Naive B cell (primary cell): ENCODE measurements around the gene DOCK2. TPM values are rescaled to one million over a fixed set of nuclear protein-coding genes. Genes with fewer than 3 reads are reported as not detected.

ENCODE experiments used
- ATAC-seq, 2 donors: fragments of 150-1000 bp; cut with Tn5 transposase; 2 replicates each; pipeline ENCODE4 v1.10.0; 2021; ENCODE audit warnings: low read depth in 2 of 2, mild to moderate bottlenecking in 2 of 2, moderate library complexity in 2 of 2
- DNase-seq: peaks from one replicate; pipeline ENCODE4 v3.0.0; 2022
- H3K27ac Mint-ChIP-seq, 6 donors: one replicate each; pipeline ENCODE4 v1.8.0; 2020 to 2022; ENCODE audit warnings: mild to moderate bottlenecking in 6 of 6, mixed read lengths in 6 of 6, moderate library complexity in 5 of 6, inconsistent platforms in 2 of 6
- H3K27me3 Mint-ChIP-seq, 3 donors: one replicate each; pipeline ENCODE4 v1.8.0; 2021 to 2022; ENCODE audit warnings: mixed read lengths in 3 of 3, mild to moderate bottlenecking in 1 of 3
- H3K36me3 Mint-ChIP-seq, 2 donors: one replicate each; pipeline ENCODE4 v1.8.0; 2020 to 2022; ENCODE audit warnings: mixed read lengths in 2 of 2, inconsistent platforms in 1 of 2, mild to moderate bottlenecking in 1 of 2
- H3K4me1 Mint-ChIP-seq, 3 donors: one replicate each; pipeline ENCODE4 v1.8.0; 2020 to 2022; ENCODE audit warnings: mixed read lengths in 3 of 3, inconsistent platforms in 1 of 3, mild to moderate bottlenecking in 1 of 3, moderate library complexity in 1 of 3
- H3K4me3 Mint-ChIP-seq, 8 donors: one replicate each; pipeline ENCODE4 v1.8.0; 2020 to 2022; ENCODE audit warnings: mild to moderate bottlenecking in 8 of 8, mixed read lengths in 8 of 8, moderate library complexity in 8 of 8, inconsistent platforms in 2 of 8
- H3K9me3 Mint-ChIP-seq, 7 donors: one replicate each; pipeline ENCODE4 v1.8.0; 2020 to 2022; ENCODE audit warnings: mixed read lengths in 7 of 7, mild to moderate bottlenecking in 5 of 7, inconsistent platforms in 2 of 7, moderate library complexity in 1 of 7
- polyA plus RNA-seq, 6 donors: library from polyadenylated mRNA; unstranded; fragments of 300-500 nt; fragmentation: Illumina TruSeq; gene quantifications; one replicate each; pipeline ENCODE4 v1.2.3, GENCODE V29; 2021; ENCODE audit warnings: low read depth in 6 of 6

The DOCK2 gene
- polyA plus RNA-seq, 6 donors from 2014 or later = 62.1 to 165 (median 106) TPM

GRCh38 chr5:170108266-170108785, 471.3 kb downstream of the DOCK2 start:
- DNase-seq (no peak), ATAC-seq (no peak)
- peaks cover 8 to 42% (median 35%) of the 10 kb centered on the region in 3 donors for H3K27me3 Mint-ChIP-seq
- H3K9me3 Mint-ChIP-seq = no peaks in the 10 kb centered on the region
- no peaks in the 10 kb centered on the region for H3K36me3 Mint-ChIP-seq
- peak overlapping the region in 1 of 6 donors; percentile 32 for H3K27ac Mint-ChIP-seq
- peaks cover 0 to 3% (median 0%) of the 10 kb centered on the region in 3 donors for H3K4me1 Mint-ChIP-seq
- peak overlapping the region in 1 of 8 donors; percentile 52 for H3K4me3 Mint-ChIP-seq

- H3K27ac Mint-ChIP-seq = no peak overlapping the region
- H3K4me1 Mint-ChIP-seq = peaks cover 0 to 3% (median 0%) of the 10 kb centered on the region in 3 donors
- DNase-seq (no peak), ATAC-seq (no peak)
- no peaks in the 10 kb centered on the region for H3K36me3 Mint-ChIP-seq
- no peaks in the 10 kb centered on the region for H3K9me3 Mint-ChIP-seq
- H3K27me3 Mint-ChIP-seq = peaks cover 8 to 34% (median 30%) of the 10 kb centered on the region in 3 donors
- no peak overlapping the region for H3K4me3 Mint-ChIP-seq
Measured at GRCh38 chr5:170109059-170110031, 472.3 kb downstream of the DOCK2 start.

GRCh38 chr5:170110403-170111087, 473.5 kb downstream of the DOCK2 start:
- no peak overlapping the region for H3K4me3 Mint-ChIP-seq
- H3K27ac Mint-ChIP-seq = no peak overlapping the region
- no peaks in the 10 kb centered on the region for H3K4me1 Mint-ChIP-seq
- H3K27me3 Mint-ChIP-seq = peaks cover 3 to 24% (median 18%) of the 10 kb centered on the region in 3 donors
- H3K9me3 Mint-ChIP-seq = no peaks in the 10 kb centered on the region
- ATAC-seq (no peak), DNase-seq (no peak)
- no peaks in the 10 kb centered on the region for H3K36me3 Mint-ChIP-seq

- Mint-ChIP-seq H3K27ac (no peak overlapping the region), H3K27me3 (peaks cover 3 to 26% (median 11%) of the 10 kb centered on the region in 3 donors), H3K9me3 (no peaks in the 10 kb centered on the region), H3K36me3 (no peaks in the 10 kb centered on the region), H3K4me3 (peak overlapping the region in 1 of 8 donors; percentile 9), H3K4me1 (no peaks in the 10 kb centered on the region)
- no peak for DNase-seq
- ATAC-seq = no peak
Measured at GRCh38 chr5:170111088-170111785, 474.2 kb downstream of the DOCK2 start.

- ATAC-seq (no peak), DNase-seq (no peak)
- Mint-ChIP-seq H3K9me3 (no peaks in the 10 kb centered on the region), H3K27me3 (peaks cover 3 to 15% (median 5%) of the 10 kb centered on the region in 3 donors), H3K4me1 (no peaks in the 10 kb centered on the region), H3K27ac (no peak overlapping the region), H3K36me3 (no peaks in the 10 kb centered on the region), H3K4me3 (no peak overlapping the region)
Measured at GRCh38 chr5:170112876-170113521, 475.9 kb downstream of the DOCK2 start.

- H3K4me1 Mint-ChIP-seq = no peaks in the 10 kb centered on the region
- H3K27me3 Mint-ChIP-seq = peaks cover 0 to 12% (median 9%) of the 10 kb centered on the region in 3 donors
- ATAC-seq (no peak), DNase-seq (no peak)
- H3K36me3 Mint-ChIP-seq = no peaks in the 10 kb centered on the region
- H3K9me3 Mint-ChIP-seq = no peaks in the 10 kb centered on the region
- no peak overlapping the region for H3K4me3 Mint-ChIP-seq
- no peak overlapping the region for H3K27ac Mint-ChIP-seq
Measured at GRCh38 chr5:170113522-170113900, 476.4 kb downstream of the DOCK2 start.

- no peaks in the 10 kb centered on the region for H3K9me3 Mint-ChIP-seq
- H3K4me1 Mint-ChIP-seq = no peaks in the 10 kb centered on the region
- no peak overlapping the region for H3K4me3 Mint-ChIP-seq
- ATAC-seq = no peak
- H3K36me3 Mint-ChIP-seq = no peaks in the 10 kb centered on the region
- DNase-seq = no peak
- H3K27me3 Mint-ChIP-seq = peaks cover 0 to 16% (median 11%) of the 10 kb centered on the region in 3 donors
- no peak overlapping the region for H3K27ac Mint-ChIP-seq
Measured at GRCh38 chr5:170114271-170114670, 477.2 kb downstream of the DOCK2 start.

GRCh38 chr5:170115925-170116324, 478.9 kb downstream of the DOCK2 start:
- DNase-seq (no peak), ATAC-seq (no peak)
- Mint-ChIP-seq H3K27ac (no peak overlapping the region), H3K27me3 (peaks cover 10 to 24% (median 11%) of the 10 kb centered on the region in 3 donors), H3K36me3 (no peaks in the 10 kb centered on the region), H3K4me3 (no peak overlapping the region), H3K4me1 (no peaks in the 10 kb centered on the region), H3K9me3 (no peaks in the 10 kb centered on the region)

GRCh38 chr5:170117736-170118135, 480.7 kb downstream of the DOCK2 start:
- H3K9me3 Mint-ChIP-seq = no peaks in the 10 kb centered on the region

GRCh38 chr5:170120576-170120975, 483.5 kb downstream of the DOCK2 start:
- H3K36me3 Mint-ChIP-seq = peaks cover 0 to 3% of the 10 kb centered on the region in 2 donors
- H3K9me3 Mint-ChIP-seq = peaks cover 0 to 11% (median 4%) of the 10 kb centered on the region in 7 donors
- peaks cover 14 to 26% (median 26%) of the 10 kb centered on the region in 3 donors for H3K27me3 Mint-ChIP-seq
- no peak overlapping the region for H3K27ac Mint-ChIP-seq
- no peak for ATAC-seq
- no peak overlapping the region for H3K4me3 Mint-ChIP-seq
- no peak for DNase-seq
- H3K4me1 Mint-ChIP-seq = no peaks in the 10 kb centered on the region

More at GRCh38 chr5:170117736-170118135, 480.7 kb downstream of the DOCK2 start:
- ATAC-seq (no peak), DNase-seq (no peak)
- no peaks in the 10 kb centered on the region for H3K4me1 Mint-ChIP-seq
- no peaks in the 10 kb centered on the region for H3K36me3 Mint-ChIP-seq
- H3K27ac Mint-ChIP-seq = no peak overlapping the region
- H3K27me3 Mint-ChIP-seq = peaks cover 7 to 28% (median 12%) of the 10 kb centered on the region in 3 donors
- no peak overlapping the region for H3K4me3 Mint-ChIP-seq

- Mint-ChIP-seq H3K27me3 (peaks cover 19 to 34% (median 27%) of the 10 kb centered on the region in 3 donors), H3K4me3 (no peak overlapping the region), H3K27ac (no peak overlapping the region), H3K36me3 (peaks cover under 1 to 10% of the 10 kb centered on the region in 2 donors), H3K9me3 (peaks cover 5 to 19% (median 11%) of the 10 kb centered on the region in 7 donors), H3K4me1 (no peaks in the 10 kb centered on the region)
- ATAC-seq = no peak
- no peak for DNase-seq
Measured at GRCh38 chr5:170121321-170121720, 484.2 kb downstream of the DOCK2 start.

- H3K4me1 Mint-ChIP-seq = no peaks in the 10 kb centered on the region
Measured at GRCh38 chr5:170126061-170126460, 489.0 kb downstream of the DOCK2 start.

More at GRCh38 chr5:170126061-170126460, 489.0 kb downstream of the DOCK2 start:
- no peak overlapping the region for H3K4me3 Mint-ChIP-seq
- H3K36me3 Mint-ChIP-seq = peaks cover 12 to 16% of the 10 kb centered on the region in 2 donors
- peaks cover 16 to 34% (median 23%) of the 10 kb centered on the region in 3 donors for H3K27me3 Mint-ChIP-seq
- H3K27ac Mint-ChIP-seq = no peak overlapping the region
- no peak for ATAC-seq
- peaks cover 7 to 41% (median 25%) of the 10 kb centered on the region in 7 donors for H3K9me3 Mint-ChIP-seq
- DNase-seq = no peak
